HEK293 (cell line): ENCODE results near the gene LBH.

ENCODE experiments used
- CTCF ChIA-PET: fragments of 350-600 bp; formaldehyde crosslinking; extraction: SDS; loops from one replicate; lab custom pipeline; 2021; ENCODE audit warnings: antibody characterized with exemption; lab: Yijun Ruan, JAX
- POLR2A ChIA-PET: fragments of 300-600 bp; formaldehyde crosslinking; extraction: SDS; loops from one replicate; lab custom pipeline; 2020; ENCODE audit warnings: antibody characterized with exemption, inconsistent platforms; lab: Yijun Ruan, JAX
- H3K27ac ChIP-seq: fragments of 200-500 bp; sonication (Bioruptor generic); 2 replicates; pipeline ENCODE4 v1.5.1; 2014; ENCODE audit warnings: low read depth, low read length, control low read depth, inconsistent platforms; ENCODE audit errors: extremely low read depth
- H3K36me3 ChIP-seq, 2 experiments: fragments of 200-500 bp in 1 of 2; sonication (Bioruptor generic) in 1 of 2; 1 replicate in 1 of 2; 2 replicates in 1 of 2; pipeline ENCODE4 v1.5.1; 2014 to 2017; ENCODE audit warnings: inconsistent platforms in 2 of 2, low read length in 2 of 2; ENCODE audit not compliant: control insufficient read depth in 2 of 2, insufficient read depth in 1 of 2
- H3K4me1 ChIP-seq: fragments of 200-500 bp; sonication (Bioruptor generic); 2 replicates; pipeline ENCODE4 v1.5.1; 2014; ENCODE audit warnings: mild to moderate bottlenecking, low read length, inconsistent platforms; ENCODE audit not compliant: control insufficient read depth, insufficient read depth
- H3K4me3 ChIP-seq: 2 replicates; pipeline ENCODE4 v1.5.1; 2011; ENCODE audit warnings: low read depth, mild to moderate bottlenecking, control low read depth, low read length, moderate library complexity
- H3K9me3 ChIP-seq: fragments of 200-500 bp; sonication (Bioruptor generic); 2 replicates; pipeline ENCODE4 v1.5.1; 2014; ENCODE audit warnings: low read depth, low read length, inconsistent platforms; ENCODE audit not compliant: control insufficient read depth, insufficient read depth
- HOXA7 ChIP-seq: sonication (generic); formaldehyde crosslinking; IDR thresholded peaks from 2 replicates; pipeline ENCODE4 v1.8.1; 2022; ENCODE audit warnings: missing genetic modification reagents, borderline replicate concordance
- HOXC10 ChIP-seq: sonication (generic); formaldehyde crosslinking; IDR thresholded peaks from 2 replicates; pipeline ENCODE4 v1.8.1; 2023; ENCODE audit warnings: mild to moderate bottlenecking, missing genetic modification reagents
- MYNN ChIP-seq: fragments of 450-650 bp; formaldehyde crosslinking; IDR thresholded peaks from 2 replicates; pipeline ENCODE4 v1.5.1; 2016; ENCODE audit warnings: missing biosample characterization, missing genetic modification characterization, borderline replicate concordance
- OVOL3 ChIP-seq: fragments of 450-650 bp; formaldehyde crosslinking; IDR thresholded peaks from 2 replicates; pipeline ENCODE4 v1.5.1; 2016; ENCODE audit warnings: missing biosample characterization, missing genetic modification characterization
- SCRT1 ChIP-seq: fragments of 450-650 bp; formaldehyde crosslinking; IDR thresholded peaks from 2 replicates; pipeline ENCODE4 v1.5.1; 2016; ENCODE audit warnings: missing biosample characterization, missing genetic modification characterization, borderline replicate concordance
- ZBTB8A ChIP-seq: fragments of 450-650 bp; formaldehyde crosslinking; IDR thresholded peaks from 2 replicates; pipeline ENCODE4 v1.5.1; 2016; ENCODE audit warnings: missing biosample characterization, missing genetic modification characterization
- ZNF174 ChIP-seq: fragments of 450-650 bp; formaldehyde crosslinking; IDR thresholded peaks from 2 replicates; pipeline ENCODE4 v1.5.0; 2017; ENCODE audit warnings: missing biosample characterization, mild to moderate bottlenecking, missing genetic modification characterization
- ZNF175 ChIP-seq: fragments of 450-650 bp; formaldehyde crosslinking; IDR thresholded peaks from 2 replicates; pipeline ENCODE4 v1.5.1; 2016; ENCODE audit warnings: missing biosample characterization, missing genetic modification characterization
- ZNF214 ChIP-seq: fragments of 450-650 bp; formaldehyde crosslinking; IDR thresholded peaks from 2 replicates; pipeline ENCODE4 v1.5.1; 2017; ENCODE audit warnings: missing biosample characterization, mild to moderate bottlenecking, missing genetic modification characterization, borderline replicate concordance
- ZNF416 ChIP-seq: fragments of 450-650 bp; formaldehyde crosslinking; IDR thresholded peaks from 2 replicates; pipeline ENCODE4 v1.5.1; 2016; ENCODE audit warnings: missing biosample characterization, missing genetic modification characterization
- ZNF530 ChIP-seq: fragments of 450-650 bp; formaldehyde crosslinking; IDR thresholded peaks from 2 replicates; pipeline ENCODE4 v1.5.1; 2016; ENCODE audit warnings: low read depth, missing biosample characterization, missing genetic modification characterization
- ZNF596 ChIP-seq: fragments of 450-650 bp; IDR thresholded peaks from 2 replicates; pipeline ENCODE4 v1.5.0; 2018; ENCODE audit warnings: missing biosample characterization, mild to moderate bottlenecking, missing genetic modification characterization, moderate library complexity
- ZNF629 ChIP-seq: fragments of 450-650 bp; formaldehyde crosslinking; IDR thresholded peaks from 2 replicates; pipeline ENCODE4 v1.5.1; 2017; ENCODE audit warnings: missing biosample characterization, missing genetic modification characterization
- ZNF701 ChIP-seq: fragments of 450-650 bp; formaldehyde crosslinking; IDR thresholded peaks from 2 replicates; pipeline ENCODE4 v1.5.1; 2016; ENCODE audit warnings: missing biosample characterization, missing genetic modification characterization
- TF ChIP-seq, protein P1 (sequence below): fragments of 450-650 bp; formaldehyde crosslinking; IDR thresholded peaks from 2 replicates; pipeline ENCODE4 v1.5.1; 2017; ENCODE audit warnings: missing biosample characterization, missing genetic modification characterization
- TF ChIP-seq, protein P2 (sequence below): fragments of 450-650 bp; formaldehyde crosslinking; IDR thresholded peaks from 2 replicates; pipeline ENCODE4 v1.5.1; 2017; ENCODE audit warnings: missing biosample characterization, mild to moderate bottlenecking, missing genetic modification characterization, moderate library complexity
- TF ChIP-seq, protein P3 (sequence below): fragments of 450-650 bp; formaldehyde crosslinking; IDR thresholded peaks from 2 replicates; pipeline ENCODE4 v1.5.1; 2016; ENCODE audit warnings: missing biosample characterization, missing genetic modification characterization
- TF ChIP-seq, protein P4 (sequence below): fragments of 450-650 bp; formaldehyde crosslinking; IDR thresholded peaks from 2 replicates; pipeline ENCODE4 v1.5.1; 2016; ENCODE audit warnings: missing biosample characterization, missing genetic modification characterization
- TF ChIP-seq, protein P5 (sequence below): fragments of 450-650 bp; formaldehyde crosslinking; IDR thresholded peaks from 2 replicates; pipeline ENCODE4 v1.5.1; 2016; ENCODE audit warnings: missing biosample characterization, missing genetic modification characterization
- TF ChIP-seq, protein P6 (sequence below): fragments of 450-650 bp; formaldehyde crosslinking; IDR thresholded peaks from 2 replicates; pipeline ENCODE4 v1.5.0; 2017; ENCODE audit warnings: missing biosample characterization, missing genetic modification characterization, borderline replicate concordance

LBH gene

DNA sequence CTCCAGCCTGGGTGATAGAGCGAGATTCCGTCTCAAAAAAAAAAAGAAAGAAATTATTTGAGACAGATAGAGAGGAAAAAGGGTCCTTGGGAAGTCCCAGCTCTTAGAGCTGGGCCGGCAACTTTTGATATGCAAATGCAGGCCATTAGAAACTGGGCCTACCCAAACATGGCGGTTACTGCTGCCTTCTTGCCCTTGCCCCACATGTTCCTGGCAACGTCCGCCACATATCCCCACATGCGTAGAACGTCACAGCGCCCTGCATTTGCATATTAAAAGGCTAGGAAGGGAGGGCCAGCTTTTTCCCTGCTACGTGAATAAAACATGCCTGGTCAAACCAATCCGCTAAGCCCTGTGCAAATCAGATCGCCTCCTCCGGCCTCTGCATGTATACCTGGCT, 40.7 kb upstream of the LBH start:
- no peak for TF ChIP-seq ZNF174 (tag by site-specific recombination)
- no peak for TF ChIP-seq ZNF596 (tag by site-specific recombination)
- no peak for TF ChIP-seq ZBTB8A (tag by site-specific recombination)
- TF ChIP-seq, protein P1, sequence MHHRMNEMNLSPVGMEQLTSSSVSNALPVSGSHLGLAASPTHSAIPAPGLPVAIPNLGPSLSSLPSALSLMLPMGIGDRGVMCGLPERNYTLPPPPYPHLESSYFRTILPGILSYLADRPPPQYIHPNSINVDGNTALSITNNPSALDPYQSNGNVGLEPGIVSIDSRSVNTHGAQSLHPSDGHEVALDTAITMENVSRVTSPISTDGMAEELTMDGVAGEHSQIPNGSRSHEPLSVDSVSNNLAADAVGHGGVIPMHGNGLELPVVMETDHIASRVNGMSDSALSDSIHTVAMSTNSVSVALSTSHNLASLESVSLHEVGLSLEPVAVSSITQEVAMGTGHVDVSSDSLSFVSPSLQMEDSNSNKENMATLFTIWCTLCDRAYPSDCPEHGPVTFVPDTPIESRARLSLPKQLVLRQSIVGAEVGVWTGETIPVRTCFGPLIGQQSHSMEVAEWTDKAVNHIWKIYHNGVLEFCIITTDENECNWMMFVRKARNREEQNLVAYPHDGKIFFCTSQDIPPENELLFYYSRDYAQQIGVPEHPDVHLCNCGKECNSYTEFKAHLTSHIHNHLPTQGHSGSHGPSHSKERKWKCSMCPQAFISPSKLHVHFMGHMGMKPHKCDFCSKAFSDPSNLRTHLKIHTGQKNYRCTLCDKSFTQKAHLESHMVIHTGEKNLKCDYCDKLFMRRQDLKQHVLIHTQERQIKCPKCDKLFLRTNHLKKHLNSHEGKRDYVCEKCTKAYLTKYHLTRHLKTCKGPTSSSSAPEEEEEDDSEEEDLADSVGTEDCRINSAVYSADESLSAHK (tag by site-specific recombination) = no peak
- TF ChIP-seq HOXA7 (CRISPR knock-in tag) = no peak
- TF ChIP-seq, protein P2, sequence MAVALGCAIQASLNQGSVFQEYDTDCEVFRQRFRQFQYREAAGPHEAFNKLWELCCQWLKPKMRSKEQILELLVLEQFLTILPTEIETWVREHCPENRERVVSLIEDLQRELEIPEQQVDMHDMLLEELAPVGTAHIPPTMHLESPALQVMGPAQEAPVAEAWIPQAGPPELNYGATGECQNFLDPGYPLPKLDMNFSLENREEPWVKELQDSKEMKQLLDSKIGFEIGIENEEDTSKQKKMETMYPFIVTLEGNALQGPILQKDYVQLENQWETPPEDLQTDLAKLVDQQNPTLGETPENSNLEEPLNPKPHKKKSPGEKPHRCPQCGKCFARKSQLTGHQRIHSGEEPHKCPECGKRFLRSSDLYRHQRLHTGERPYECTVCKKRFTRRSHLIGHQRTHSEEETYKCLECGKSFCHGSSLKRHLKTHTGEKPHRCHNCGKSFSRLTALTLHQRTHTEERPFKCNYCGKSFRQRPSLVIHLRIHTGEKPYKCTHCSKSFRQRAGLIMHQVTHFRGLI (tag by site-specific recombination) = no peak
- TF ChIP-seq, protein P3, sequence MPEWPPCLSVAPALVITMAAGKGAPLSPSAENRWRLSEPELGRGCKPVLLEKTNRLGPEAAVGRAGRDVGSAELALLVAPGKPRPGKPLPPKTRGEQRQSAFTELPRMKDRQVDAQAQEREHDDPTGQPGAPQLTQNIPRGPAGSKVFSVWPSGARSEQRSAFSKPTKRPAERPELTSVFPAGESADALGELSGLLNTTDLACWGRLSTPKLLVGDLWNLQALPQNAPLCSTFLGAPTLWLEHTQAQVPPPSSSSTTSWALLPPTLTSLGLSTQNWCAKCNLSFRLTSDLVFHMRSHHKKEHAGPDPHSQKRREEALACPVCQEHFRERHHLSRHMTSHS (tag by site-specific recombination) = no peak
- no peak for TF ChIP-seq ZNF175 (tag by site-specific recombination)
- TF ChIP-seq ZNF214 (tag by site-specific recombination) = no peak
- no peak for TF ChIP-seq ZNF530 (tag by site-specific recombination)
- TF ChIP-seq, protein P4, sequence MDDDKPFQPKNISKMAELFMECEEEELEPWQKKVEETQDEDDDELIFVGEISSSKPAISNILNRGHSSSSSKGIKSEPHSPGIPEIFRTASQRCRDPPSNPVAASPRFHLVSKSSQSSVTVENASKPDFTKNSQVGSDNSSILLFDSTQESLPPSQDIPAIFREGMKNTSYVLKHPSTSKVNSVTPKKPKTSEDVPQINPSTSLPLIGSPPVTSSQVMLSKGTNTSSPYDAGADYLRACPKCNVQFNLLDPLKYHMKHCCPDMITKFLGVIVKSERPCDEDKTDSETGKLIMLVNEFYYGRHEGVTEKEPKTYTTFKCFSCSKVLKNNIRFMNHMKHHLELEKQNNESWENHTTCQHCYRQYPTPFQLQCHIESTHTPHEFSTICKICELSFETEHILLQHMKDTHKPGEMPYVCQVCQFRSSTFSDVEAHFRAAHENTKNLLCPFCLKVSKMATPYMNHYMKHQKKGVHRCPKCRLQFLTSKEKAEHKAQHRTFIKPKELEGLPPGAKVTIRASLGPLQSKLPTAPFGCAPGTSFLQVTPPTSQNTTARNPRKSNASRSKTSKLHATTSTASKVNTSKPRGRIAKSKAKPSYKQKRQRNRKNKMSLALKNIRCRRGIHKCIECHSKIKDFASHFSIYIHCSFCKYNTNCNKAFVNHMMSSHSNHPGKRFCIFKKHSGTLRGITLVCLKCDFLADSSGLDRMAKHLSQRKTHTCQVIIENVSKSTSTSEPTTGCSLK = no peak
- TF ChIP-seq ZNF416 (tag by site-specific recombination) = no peak
- TF ChIP-seq, protein P5, sequence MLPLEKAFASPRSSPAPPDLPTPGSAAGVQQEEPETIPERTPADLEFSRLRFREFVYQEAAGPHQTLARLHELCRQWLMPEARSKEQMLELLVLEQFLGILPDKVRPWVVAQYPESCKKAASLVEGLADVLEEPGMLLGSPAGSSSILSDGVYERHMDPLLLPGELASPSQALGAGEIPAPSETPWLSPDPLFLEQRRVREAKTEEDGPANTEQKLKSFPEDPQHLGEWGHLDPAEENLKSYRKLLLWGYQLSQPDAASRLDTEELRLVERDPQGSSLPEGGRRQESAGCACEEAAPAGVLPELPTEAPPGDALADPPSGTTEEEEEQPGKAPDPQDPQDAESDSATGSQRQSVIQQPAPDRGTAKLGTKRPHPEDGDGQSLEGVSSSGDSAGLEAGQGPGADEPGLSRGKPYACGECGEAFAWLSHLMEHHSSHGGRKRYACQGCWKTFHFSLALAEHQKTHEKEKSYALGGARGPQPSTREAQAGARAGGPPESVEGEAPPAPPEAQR (tag by site-specific recombination) = no peak
- no peak for TF ChIP-seq OVOL3
- TF ChIP-seq ZNF629 (tag by site-specific recombination) = no peak
- TF ChIP-seq, protein P6, sequence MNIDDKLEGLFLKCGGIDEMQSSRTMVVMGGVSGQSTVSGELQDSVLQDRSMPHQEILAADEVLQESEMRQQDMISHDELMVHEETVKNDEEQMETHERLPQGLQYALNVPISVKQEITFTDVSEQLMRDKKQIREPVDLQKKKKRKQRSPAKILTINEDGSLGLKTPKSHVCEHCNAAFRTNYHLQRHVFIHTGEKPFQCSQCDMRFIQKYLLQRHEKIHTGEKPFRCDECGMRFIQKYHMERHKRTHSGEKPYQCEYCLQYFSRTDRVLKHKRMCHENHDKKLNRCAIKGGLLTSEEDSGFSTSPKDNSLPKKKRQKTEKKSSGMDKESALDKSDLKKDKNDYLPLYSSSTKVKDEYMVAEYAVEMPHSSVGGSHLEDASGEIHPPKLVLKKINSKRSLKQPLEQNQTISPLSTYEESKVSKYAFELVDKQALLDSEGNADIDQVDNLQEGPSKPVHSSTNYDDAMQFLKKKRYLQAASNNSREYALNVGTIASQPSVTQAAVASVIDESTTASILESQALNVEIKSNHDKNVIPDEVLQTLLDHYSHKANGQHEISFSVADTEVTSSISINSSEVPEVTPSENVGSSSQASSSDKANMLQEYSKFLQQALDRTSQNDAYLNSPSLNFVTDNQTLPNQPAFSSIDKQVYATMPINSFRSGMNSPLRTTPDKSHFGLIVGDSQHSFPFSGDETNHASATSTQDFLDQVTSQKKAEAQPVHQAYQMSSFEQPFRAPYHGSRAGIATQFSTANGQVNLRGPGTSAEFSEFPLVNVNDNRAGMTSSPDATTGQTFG (tag by site-specific recombination) = no peak
- no peak for TF ChIP-seq ZNF701 (tag by site-specific recombination)
- no peak for TF ChIP-seq MYNN (tag by site-specific recombination)
- TF ChIP-seq SCRT1 = no peak
- no peak for TF ChIP-seq HOXC10
- ChIA-PET POLR2A (no interaction called here), CTCF (interaction anchor here (1.1 to 3.7 kb wide), 3 partner anchors 18 to 521 kb away, joined by 3 to 15 read pairs (median 13); no protein-coding TSS in a partner anchor)
- Histone ChIP-seq H3K36me3 (no peaks in the 10 kb centered on the region), H3K9me3 (no peaks in the 10 kb centered on the region), H3K4me3 (no peak overlapping the region), H3K4me1 (no peaks in the 10 kb centered on the region), H3K27ac (no peak overlapping the region)
